CD8-positive, alpha-beta memory T cell (primary cell): Measurements from ENCODE around the gene MAP4K5. TPM values are rescaled to one million over a fixed set of nuclear protein-coding genes. Genes with fewer than 3 reads are reported as not detected.

ENCODE experiments used
- CTCF ChIA-PET: fragments of 350-600 bp; sonication (Branson Sonifier 250); formaldehyde crosslinking; loops from one replicate; lab custom pipeline; 2021; ENCODE audit warnings: antibody characterized with exemption; lab: Charles Lee
- POLR2A ChIA-PET: fragments of 350-600 bp; sonication (Branson Sonifier 250); formaldehyde crosslinking; loops from one replicate; lab custom pipeline; 2021; ENCODE audit warnings: antibody characterized with exemption; lab: Charles Lee
- DNase-seq, 5 donors: peaks; one replicate each; pipeline versions ENCODE4 v3.0.0 to v3.0.0-alpha.2; 2020 to 2022; ENCODE audit warnings: mixed read lengths in 1 of 5
- H3K27ac ChIP-seq: one replicate; pipeline ENCODE4 v1.7.0; 2013; ENCODE audit warnings: low read depth, mild to moderate bottlenecking, low read length, moderate library complexity
- H3K27me3 ChIP-seq: 2 replicates; pipeline ENCODE4 v1.7.0; 2013; ENCODE audit warnings: low read length, mild to moderate bottlenecking; ENCODE audit not compliant: insufficient read depth, poor library complexity, severe bottlenecking
- H3K36me3 ChIP-seq: 2 replicates; pipeline ENCODE4 v1.7.0; 2013; ENCODE audit warnings: mild to moderate bottlenecking, low read length, moderate library complexity; ENCODE audit not compliant: insufficient read depth
- H3K4me1 ChIP-seq: 2 replicates; pipeline ENCODE4 v1.7.0; 2013; ENCODE audit warnings: mild to moderate bottlenecking, low read length, moderate library complexity; ENCODE audit not compliant: insufficient read depth
- H3K4me3 ChIP-seq: 2 replicates; pipeline ENCODE4 v1.7.0; 2013; ENCODE audit warnings: mild to moderate bottlenecking, low read length
- H3K9me3 ChIP-seq: 2 replicates; pipeline ENCODE4 v1.7.0; 2013; ENCODE audit warnings: mild to moderate bottlenecking, low read length
- H3K27ac Mint-ChIP-seq, 8 donors: one replicate each; pipeline ENCODE4 v1.8.0; 2020 to 2021; ENCODE audit warnings: mixed read lengths in 8 of 8, mild to moderate bottlenecking in 6 of 8, inconsistent platforms in 3 of 8, moderate library complexity in 3 of 8
- H3K27me3 Mint-ChIP-seq, 2 donors: one replicate each; pipeline ENCODE4 v1.8.0; 2020 to 2021; ENCODE audit warnings: mixed read lengths in 2 of 2, mild to moderate bottlenecking in 1 of 2, moderate library complexity in 1 of 2
- H3K36me3 Mint-ChIP-seq, 3 donors: one replicate each; pipeline ENCODE4 v1.8.0; 2020 to 2021; ENCODE audit warnings: mixed read lengths in 3 of 3, inconsistent platforms in 1 of 3, mild to moderate bottlenecking in 1 of 3
- H3K4me1 Mint-ChIP-seq, 3 donors: one replicate each; pipeline ENCODE4 v1.8.0; 2020 to 2021; ENCODE audit warnings: mixed read lengths in 3 of 3, inconsistent platforms in 1 of 3, mild to moderate bottlenecking in 1 of 3
- H3K4me3 Mint-ChIP-seq, 7 donors: one replicate each; pipeline ENCODE4 v1.8.0; 2020 to 2021; ENCODE audit warnings: mixed read lengths in 7 of 7, mild to moderate bottlenecking in 6 of 7, moderate library complexity in 4 of 7, inconsistent platforms in 2 of 7
- H3K9me3 Mint-ChIP-seq, 5 donors: one replicate each; pipeline ENCODE4 v1.8.0; 2020 to 2022; ENCODE audit warnings: mixed read lengths in 5 of 5, mild to moderate bottlenecking in 3 of 5, moderate library complexity in 2 of 5, inconsistent platforms in 1 of 5
- polyA plus RNA-seq: library from polyadenylated mRNA; unstranded; fragments of 300-500 nt; fragmentation: Illumina TruSeq; gene quantifications from one replicate; pipeline ENCODE4 v1.2.3, GENCODE V29; 2021
- total RNA-seq, 2 experiments: library from RNA; stranded (reverse); gene quantifications; one replicate each; pipeline ENCODE4 v1.2.3, GENCODE V29; 2021

MAP4K5 gene
- total and polyA plus RNA-seq, 3 experiments from 2014 or later = 26.1 to 36.4 (median 35.2) TPM

DNA sequence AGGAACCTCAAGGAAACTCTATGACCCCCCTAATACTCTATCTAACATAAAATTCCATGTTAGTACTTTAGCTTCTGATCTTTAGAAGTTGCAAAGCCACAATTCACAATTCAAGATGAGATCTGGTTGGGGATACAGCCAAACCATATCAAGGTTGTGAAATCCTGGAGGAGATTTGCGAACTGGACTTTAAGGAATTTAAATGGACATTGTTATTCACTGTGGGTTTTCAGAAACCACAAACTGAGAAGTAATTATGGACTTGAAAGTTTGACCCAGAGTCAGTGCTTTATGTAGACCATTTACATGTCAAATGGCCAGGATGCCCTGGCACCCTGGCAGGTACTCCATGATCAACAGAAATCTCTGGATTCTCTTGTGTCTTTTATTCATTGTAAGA, 121.4 kb downstream of the MAP4K5 start:
- Mint-ChIP-seq H3K4me1 (peaks cover 3 to 4% (median 4%) of the 10 kb centered on the region in 3 donors), H3K27me3 (peaks cover 0 to 1% of the 10 kb centered on the region in 2 donors), H3K27ac (no peak overlapping the region), H3K9me3 (peaks cover 2 to 13% (median 8%) of the 10 kb centered on the region in 5 donors), H3K36me3 (peaks cover 10 to 25% (median 11%) of the 10 kb centered on the region in 3 donors), H3K4me3 (no peak overlapping the region)
- Histone ChIP-seq H3K27ac (no peak overlapping the region), H3K36me3 (no peaks in the 10 kb centered on the region), H3K4me1 (no peaks in the 10 kb centered on the region), H3K4me3 (no peak overlapping the region), H3K27me3 (no peaks in the 10 kb centered on the region), H3K9me3 (no peaks in the 10 kb centered on the region)
- no peak for DNase-seq
- CTCF ChIA-PET = no interaction called here
- POLR2A ChIA-PET = no interaction called here

DNA sequence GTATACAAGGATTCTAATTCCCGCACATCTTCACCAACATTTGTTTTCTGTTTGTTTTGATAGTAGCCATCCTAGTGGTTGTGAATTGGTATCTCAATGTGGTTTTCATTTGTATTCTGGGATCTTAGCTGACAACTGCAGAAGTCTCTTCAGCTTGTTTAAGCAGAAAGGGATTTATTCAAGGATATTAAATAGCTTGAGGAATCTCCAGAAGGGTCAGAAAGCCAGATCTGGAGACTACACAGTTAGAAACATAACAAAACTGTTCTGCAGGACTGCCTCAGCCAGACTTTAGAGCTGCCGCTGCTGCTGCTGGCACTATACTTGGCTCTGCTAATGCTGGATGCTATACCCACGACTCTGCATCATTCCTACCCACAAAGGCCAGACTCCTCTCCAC, 122.3 kb downstream of the MAP4K5 start:
- Histone ChIP-seq H3K4me3 (no peak overlapping the region), H3K4me1 (no peaks in the 10 kb centered on the region), H3K36me3 (no peaks in the 10 kb centered on the region), H3K27me3 (no peaks in the 10 kb centered on the region), H3K27ac (no peak overlapping the region), H3K9me3 (no peaks in the 10 kb centered on the region)
- ChIA-PET CTCF (no interaction called here), POLR2A (no interaction called here)
- no peak for DNase-seq
- H3K9me3 Mint-ChIP-seq = peaks cover 2 to 13% (median 8%) of the 10 kb centered on the region in 5 donors
- peaks cover 6 to 7% (median 6%) of the 10 kb centered on the region in 3 donors for H3K4me1 Mint-ChIP-seq
- H3K36me3 Mint-ChIP-seq = peaks cover 8 to 25% (median 8%) of the 10 kb centered on the region in 3 donors
- H3K27ac Mint-ChIP-seq = peak overlapping the region in 1 of 8 donors; percentile 43
- peaks cover 0 to 1% of the 10 kb centered on the region in 2 donors for H3K27me3 Mint-ChIP-seq
- H3K4me3 Mint-ChIP-seq = no peak overlapping the region

DNA sequence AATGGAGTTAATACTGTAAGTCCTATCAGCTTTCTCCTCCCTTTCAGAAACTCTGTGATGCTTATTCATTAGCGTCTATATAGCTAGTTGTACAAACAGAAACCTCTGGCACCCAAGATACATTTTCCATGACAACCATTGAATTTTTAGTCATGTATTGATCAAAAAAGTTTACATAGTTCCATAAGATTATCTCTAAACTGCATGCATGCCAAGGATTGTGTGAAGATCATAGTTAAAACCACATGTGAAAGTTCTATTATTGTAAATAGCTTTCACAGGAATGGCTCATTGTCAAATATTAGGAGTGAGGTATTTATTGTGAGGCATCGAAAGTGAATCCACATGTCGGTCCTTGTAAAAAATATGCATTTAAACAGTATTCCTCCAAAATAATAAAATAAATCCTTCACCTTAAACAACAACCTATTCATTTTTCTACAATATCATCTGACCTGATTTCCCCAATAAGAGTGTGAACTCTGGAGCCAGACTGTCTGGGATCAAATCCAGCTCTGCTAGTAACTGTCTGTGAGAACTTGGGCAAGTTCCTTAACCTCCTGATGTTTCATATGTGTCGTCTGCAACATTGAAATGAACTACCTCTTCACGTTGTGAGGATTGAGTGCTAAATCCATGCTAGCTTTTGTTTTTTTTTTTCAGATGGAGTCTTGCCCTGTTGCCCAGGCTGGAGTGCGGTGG, 125.1 kb downstream of the MAP4K5 start:
- Histone ChIP-seq H3K4me3 (no peak overlapping the region), H3K27ac (no peak overlapping the region), H3K36me3 (no peaks in the 10 kb centered on the region), H3K9me3 (no peaks in the 10 kb centered on the region), H3K4me1 (no peaks in the 10 kb centered on the region), H3K27me3 (no peaks in the 10 kb centered on the region)
- Mint-ChIP-seq H3K4me1 (peaks cover 6 to 7% (median 6%) of the 10 kb centered on the region in 3 donors), H3K9me3 (peaks cover 0 to 10% (median 8%) of the 10 kb centered on the region in 5 donors), H3K4me3 (no peak overlapping the region), H3K27me3 (no peaks in the 10 kb centered on the region), H3K36me3 (peaks cover 0 to 12% (median 1%) of the 10 kb centered on the region in 3 donors), H3K27ac (no peak overlapping the region)
- CTCF ChIA-PET = interaction anchor here (1.1 kb wide), 1 partner anchor 15 kb away, joined by 3 read pairs; no protein-coding TSS in a partner anchor
- POLR2A ChIA-PET = no interaction called here
- DNase-seq = no peak

DNA sequence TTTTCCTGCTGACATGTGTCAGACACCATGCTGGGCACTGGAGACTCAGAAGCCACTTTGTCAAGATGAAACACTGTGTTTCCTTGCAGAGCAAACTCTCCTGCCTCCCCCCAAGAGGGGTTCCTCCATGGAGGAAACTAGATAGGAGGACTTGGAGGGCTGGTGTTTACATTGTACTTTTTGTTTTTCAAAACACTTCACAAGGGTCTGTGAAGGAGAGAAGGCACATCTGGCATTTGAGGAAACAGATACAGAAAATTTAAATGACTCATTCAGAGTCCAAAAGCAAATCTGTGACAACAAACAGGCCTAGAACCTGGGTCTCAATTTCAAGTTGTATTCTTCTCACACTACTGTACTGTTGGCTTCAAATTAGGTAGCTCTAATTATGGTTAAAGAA, 128.9 kb downstream of the MAP4K5 start:
- peaks cover 0 to 8% (median 0%) of the 10 kb centered on the region in 3 donors for H3K36me3 Mint-ChIP-seq
- H3K9me3 Mint-ChIP-seq = peaks cover 0 to 4% (median 0%) of the 10 kb centered on the region in 5 donors
- no peak overlapping the region for H3K27ac Mint-ChIP-seq
- H3K27me3 ChIP-seq = no peaks in the 10 kb centered on the region
- no peak for DNase-seq
- H3K4me1 ChIP-seq = no peaks in the 10 kb centered on the region
- no peak overlapping the region for H3K27ac ChIP-seq
- no peak overlapping the region for H3K4me3 ChIP-seq
- no peak overlapping the region for H3K4me3 Mint-ChIP-seq
- ChIA-PET POLR2A (no interaction called here), CTCF (no interaction called here)
- H3K27me3 Mint-ChIP-seq = no peaks in the 10 kb centered on the region
- H3K36me3 ChIP-seq = no peaks in the 10 kb centered on the region
- peaks cover 6 to 7% (median 6%) of the 10 kb centered on the region in 3 donors for H3K4me1 Mint-ChIP-seq
- no peaks in the 10 kb centered on the region for H3K9me3 ChIP-seq

DNA sequence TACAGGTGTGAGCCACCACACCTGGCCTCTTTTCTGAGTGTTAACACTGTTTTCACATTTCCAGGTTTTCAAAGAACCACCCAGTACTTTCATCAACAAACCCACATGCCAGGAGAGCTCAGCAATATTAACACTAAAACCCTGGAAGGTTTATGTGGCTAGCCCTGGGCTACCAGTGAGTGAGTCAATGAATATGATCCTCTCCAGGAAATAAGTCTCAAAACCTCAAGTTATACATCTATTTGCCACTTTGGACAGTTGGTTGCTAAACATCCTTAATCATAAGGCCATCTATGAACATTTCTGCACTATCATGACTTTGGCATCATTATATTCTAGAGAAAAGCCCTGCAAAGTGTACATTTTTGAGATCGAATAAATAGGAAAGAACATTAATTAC, 129.4 kb downstream of the MAP4K5 start:
- no peak overlapping the region for H3K27ac ChIP-seq
- POLR2A ChIA-PET = no interaction called here
- CTCF ChIA-PET = no interaction called here
- no peaks in the 10 kb centered on the region for H3K9me3 ChIP-seq
- Mint-ChIP-seq H3K27ac (no peak overlapping the region), H3K9me3 (peaks cover 0 to 4% (median 0%) of the 10 kb centered on the region in 5 donors), H3K27me3 (peaks cover 0 to 1% of the 10 kb centered on the region in 2 donors), H3K4me3 (no peak overlapping the region), H3K4me1 (peaks cover 6 to 11% (median 6%) of the 10 kb centered on the region in 3 donors), H3K36me3 (peaks cover 0 to 8% (median 0%) of the 10 kb centered on the region in 3 donors)
- H3K4me1 ChIP-seq = no peaks in the 10 kb centered on the region
- no peaks in the 10 kb centered on the region for H3K27me3 ChIP-seq
- H3K36me3 ChIP-seq = no peaks in the 10 kb centered on the region
- DNase-seq = no peak
- no peak overlapping the region for H3K4me3 ChIP-seq

DNA sequence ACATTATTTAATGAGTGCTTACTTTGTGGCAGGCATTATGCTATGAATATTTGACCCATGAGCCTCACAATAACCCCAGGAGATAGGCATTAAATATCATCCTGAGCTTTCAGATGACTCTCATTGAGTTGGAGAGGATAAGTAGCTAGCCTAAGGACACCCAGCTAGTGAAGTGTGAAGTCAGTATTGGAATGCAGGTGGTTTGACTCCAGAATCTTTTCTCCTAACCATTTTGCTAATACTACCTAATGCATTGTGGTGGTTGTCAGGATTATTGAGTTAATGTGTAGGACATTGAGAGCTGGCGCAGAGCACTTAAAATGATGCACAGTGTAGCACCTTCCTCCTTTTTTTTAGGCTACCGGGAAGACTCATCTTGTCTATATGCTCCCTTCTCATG, 131.9 kb downstream of the MAP4K5 start:
- CTCF ChIA-PET = interaction anchor here (1.0 kb wide), 1 partner anchor 77 kb away, joined by 3 read pairs; no protein-coding TSS in a partner anchor

DNA sequence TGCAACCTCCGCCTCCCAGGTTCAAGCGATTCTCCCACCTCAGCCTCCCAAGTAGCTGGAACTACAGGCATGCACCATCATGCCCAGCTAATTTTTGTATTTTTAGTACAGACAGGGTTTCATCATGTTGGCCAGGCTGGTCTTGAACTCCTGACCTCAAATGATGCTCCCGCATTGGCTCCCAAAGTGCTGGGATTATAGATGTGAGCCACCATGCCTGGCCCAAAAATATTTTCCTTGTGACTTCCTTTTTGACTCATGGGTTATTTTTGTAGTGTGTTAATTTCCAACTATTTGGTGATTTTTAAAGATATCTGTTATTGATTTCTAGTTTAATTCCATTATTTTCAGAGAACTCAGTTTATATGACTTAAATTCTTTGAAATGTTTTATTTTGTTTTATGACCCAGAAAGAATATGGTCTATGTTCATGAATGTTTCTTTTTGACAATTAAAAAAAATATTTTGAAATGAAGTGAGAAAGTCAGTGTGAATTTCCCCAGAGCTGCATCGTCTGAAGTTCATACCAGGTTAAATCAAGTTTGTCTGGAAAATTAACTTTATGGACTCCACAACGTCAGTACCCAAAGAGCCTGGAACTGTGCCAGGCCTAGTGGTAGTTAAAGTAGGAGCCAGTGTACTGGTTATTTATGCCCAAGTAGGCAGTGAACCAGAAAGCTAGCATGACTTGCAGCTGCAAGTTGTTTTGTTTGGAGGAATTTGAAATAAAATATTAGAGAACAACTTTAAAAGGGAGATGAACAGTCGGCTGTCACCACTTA, 132.9 kb downstream of the MAP4K5 start:
- Mint-ChIP-seq H3K36me3 (no peaks in the 10 kb centered on the region), H3K4me1 (peaks cover 7 to 19% (median 15%) of the 10 kb centered on the region in 3 donors), H3K9me3 (no peaks in the 10 kb centered on the region), H3K27me3 (peaks cover 0 to 1% of the 10 kb centered on the region in 2 donors), H3K4me3 (peak overlapping the region in 1 of 7 donors; percentile 50), H3K27ac (no peak overlapping the region)
- ChIA-PET CTCF (interaction anchor here (1.5 kb wide), 1 partner anchor 78 kb away, joined by 3 read pairs; no protein-coding TSS in a partner anchor), POLR2A (no interaction called here)
- no peaks in the 10 kb centered on the region for H3K9me3 ChIP-seq
- no peaks in the 10 kb centered on the region for H3K36me3 ChIP-seq
- no peak overlapping the region for H3K27ac ChIP-seq
- no peaks in the 10 kb centered on the region for H3K27me3 ChIP-seq
- DNase-seq = no peak
- H3K4me3 ChIP-seq = no peak overlapping the region
- no peaks in the 10 kb centered on the region for H3K4me1 ChIP-seq

More for the DNA sequence above, 131.9 kb downstream of the MAP4K5 start:
- no peak overlapping the region for H3K4me3 ChIP-seq
- H3K4me1 ChIP-seq = no peaks in the 10 kb centered on the region
- H3K4me3 Mint-ChIP-seq = peak overlapping the region in 1 of 7 donors; percentile 8
- H3K9me3 Mint-ChIP-seq = no peaks in the 10 kb centered on the region
- DNase-seq = no peak
- H3K9me3 ChIP-seq = no peaks in the 10 kb centered on the region
- H3K4me1 Mint-ChIP-seq = peaks cover 7 to 19% (median 15%) of the 10 kb centered on the region in 3 donors
- H3K27ac Mint-ChIP-seq = no peak overlapping the region
- H3K36me3 Mint-ChIP-seq = no peaks in the 10 kb centered on the region
- H3K27me3 Mint-ChIP-seq = peaks cover 0 to 1% of the 10 kb centered on the region in 2 donors
- no peaks in the 10 kb centered on the region for H3K36me3 ChIP-seq
- no peak overlapping the region for H3K27ac ChIP-seq
- H3K27me3 ChIP-seq = no peaks in the 10 kb centered on the region
- POLR2A ChIA-PET = no interaction called here
